Lower leg skin (tissue), 4 donors: ENCODE measurements around the gene MAGI2. TPM values are rescaled to one million over a fixed set of nuclear protein-coding genes. Genes with fewer than 3 reads are reported as not detected.

ENCODE experiments used
- DNase-seq, 2 donors: peaks; one replicate each; pipeline ENCODE4 v3.0.0-alpha.2; 2019; ENCODE audit warnings: low spot score in 2 of 2
- H3K4me3 ChIP-seq: fragments of 200-600 bp; sonication (generic); 2 replicates; pipeline ENCODE4 v1.5.1; 2017; ENCODE audit warnings: mild to moderate bottlenecking, low read depth; ENCODE audit not compliant: poor library complexity, severe bottlenecking
- CTCF ChIP-seq, 3 donors: fragments of 450-650 bp; IDR thresholded peaks; one replicate each; pipeline ENCODE4 v1.5.1; 2016; ENCODE audit warnings: antibody characterized with exemption in 3 of 3, mild to moderate bottlenecking in 3 of 3, moderate library complexity in 2 of 3
- POLR2A ChIP-seq, 2 donors: fragments of 450-650 bp; IDR thresholded peaks; one replicate each; pipeline ENCODE4 v1.6.1; 2016 to 2017; ENCODE audit warnings: antibody characterized with exemption in 2 of 2, mild to moderate bottlenecking in 1 of 2, moderate library complexity in 1 of 2
- WGBS, 2 donors: methylation state at CpG; one replicate each; pipeline ENCODE4 v1.1.5; 2018; 5-methylcytosine and 5-hydroxymethylcytosine counted together
- intact Hi-C: fragments of 100-400 bp; cut with DNase I; formaldehyde crosslinking; loops from one replicate; pipeline ENCODE4 v1.15.0; 2023; ENCODE audit warnings: low total_unique reads
- total RNA-seq, 4 donors: library from RNA; depleted of rRNA; stranded (reverse); fragments of >200 nt; gene quantifications; one replicate each; pipeline ENCODE4 v1.1.0, GENCODE V29; 2016

The MAGI2 gene
- total RNA-seq, 4 donors from 2014 or later = 1.6 to 3.0 (median 2.1) TPM

GRCh38 chr7:78057571-78057970, 1395.9 kb downstream of the MAGI2 start:
- intact Hi-C loops = no loop called here
- TF ChIP-seq POLR2A (IDR thresholded peaks at IDR 0.05) = no peak
- no peak for TF ChIP-seq CTCF (IDR thresholded peaks at IDR 0.05)
- no peak for DNase-seq
- H3K4me3 ChIP-seq = no peak overlapping the region

- DNase-seq = no peak
- no peak for TF ChIP-seq POLR2A (IDR thresholded peaks at IDR 0.05)
- no peak for TF ChIP-seq CTCF (IDR thresholded peaks at IDR 0.05)
- WGBS, 2 donors = 80 to 87% methylated on average over 1 of the region's 1 CpG
- H3K4me3 ChIP-seq = no peak overlapping the region
- intact Hi-C loops = no loop called here
Measured at GRCh38 chr7:78055599-78055998, 1397.9 kb downstream of the MAGI2 start.

- no peak for DNase-seq
- intact Hi-C loops = no loop called here
- whole genome bisulfite sequencing, 2 donors = 66 to 82% methylated on average over 3 of the region's 3 CpGs
- no peak for TF ChIP-seq CTCF (IDR thresholded peaks at IDR 0.05)
- no peak for TF ChIP-seq POLR2A (IDR thresholded peaks at IDR 0.05)
- no peak overlapping the region for H3K4me3 ChIP-seq
Measured at GRCh38 chr7:78055001-78055573, 1398.4 kb downstream of the MAGI2 start.

- intact Hi-C loops = no loop called here
- no peak for DNase-seq
- H3K4me3 ChIP-seq = no peak overlapping the region
- TF ChIP-seq POLR2A (IDR thresholded peaks at IDR 0.05) = no peak
- no peak for TF ChIP-seq CTCF (IDR thresholded peaks at IDR 0.05)
- 64 to 72% methylated on average over 7 of the region's 7 CpGs for WGBS, 2 donors
Measured at GRCh38 chr7:78052112-78052511, 1401.4 kb downstream of the MAGI2 start.

- intact Hi-C loops = no loop called here
- TF ChIP-seq CTCF (IDR thresholded peaks at IDR 0.05) = no peak
- no peak for TF ChIP-seq POLR2A (IDR thresholded peaks at IDR 0.05)
- DNase-seq = no peak
- no peak overlapping the region for H3K4me3 ChIP-seq
- WGBS, 2 donors = 78 to 81% methylated on average over 3 of the region's 3 CpGs
Measured at GRCh38 chr7:78047800-78048199, 1405.7 kb downstream of the MAGI2 start.

- H3K4me3 ChIP-seq = no peak overlapping the region
- intact Hi-C loops = no loop called here
- 70 to 75% methylated on average over 2 of the region's 2 CpGs for WGBS, 2 donors
- no peak for TF ChIP-seq POLR2A (IDR thresholded peaks at IDR 0.05)
- no peak for TF ChIP-seq CTCF (IDR thresholded peaks at IDR 0.05)
- DNase-seq = no peak
Measured at GRCh38 chr7:78043159-78043558, 1410.3 kb downstream of the MAGI2 start.
